HL-60 (cell line): Measurements from ENCODE around the gene TBC1D22A.

Experiments
- CTCF ChIP-seq: IDR thresholded peaks from one replicate; pipeline ENCODE4 v1.5.1; 2011; ENCODE audit warnings: low read length, control low read depth, inconsistent platforms; ENCODE audit not compliant: insufficient read depth
- GABPA ChIP-seq: IDR thresholded peaks from 2 replicates; pipeline ENCODE4 v1.6.1; 2012; ENCODE audit warnings: low read depth
- REST ChIP-seq: IDR thresholded peaks from 2 replicates; pipeline ENCODE4 v1.6.1; 2012; ENCODE audit warnings: low read depth; ENCODE audit not compliant: insufficient replicate concordance
- SPI1 ChIP-seq: IDR thresholded peaks from 2 replicates; pipeline ENCODE4 v1.6.1; 2012; ENCODE audit warnings: low read depth, mild to moderate bottlenecking, borderline replicate concordance

- TF ChIP-seq CTCF, result no peak
- TF ChIP-seq GABPA, result no peak
- TF ChIP-seq SPI1, result no peak
- no peak for TF ChIP-seq REST
Observed at GRCh38 chr22:47162865-47163264, 400.4 kb downstream of the TBC1D22A start.
